NT2/D1 (cell line): ENCODE measurements around the gene KCNJ9.

Experiments used
- SUZ12 ChIP-seq: IDR thresholded peaks from 2 replicates; pipeline ENCODE4 v1.6.1; 2011; ENCODE audit not compliant: insufficient read length, insufficient read depth; ENCODE audit errors: extremely low read depth
- YY1 ChIP-seq: IDR thresholded peaks from 2 replicates; pipeline ENCODE4 v1.6.1; 2011; ENCODE audit not compliant: insufficient read length, insufficient read depth
- ZNF274 ChIP-seq: IDR thresholded peaks from 2 replicates; pipeline ENCODE4 v1.6.1; 2011; ENCODE audit warnings: mild to moderate bottlenecking, low read depth, low read length

GRCh38 chr1:160068225-160068624 lies 13.1 kb upstream of the KCNJ9 start:
- no peak for TF ChIP-seq ZNF274
- no peak for TF ChIP-seq YY1
- TF ChIP-seq SUZ12: no peak
